IMR-90 (cell line): ENCODE measurements around the gene SLC25A19.

Source experiments
- MAZ ChIP-seq: IDR thresholded peaks from 2 replicates; pipeline ENCODE4 v1.6.1; 2012; ENCODE audit warnings: low read depth, mild to moderate bottlenecking, low read length, improper control_type of control experiment, moderate library complexity, borderline replicate concordance
- MXI1 ChIP-seq: IDR thresholded peaks from 2 replicates; pipeline ENCODE4 v1.6.1; 2012; ENCODE audit warnings: low read depth, mild to moderate bottlenecking, low read length, moderate library complexity, borderline replicate concordance
- POLR2A ChIP-seq: IDR thresholded peaks from 2 replicates; pipeline ENCODE4 v1.6.1; 2012; ENCODE audit warnings: mild to moderate bottlenecking, low read depth, low read length
- RAD21 ChIP-seq: IDR thresholded peaks from 2 replicates; pipeline ENCODE4 v1.6.1; 2012; ENCODE audit warnings: low read length, improper control_type of control experiment
- RFX5 ChIP-seq: IDR thresholded peaks from 2 replicates; pipeline ENCODE4 v1.8.0; 2012; ENCODE audit warnings: low read depth, mild to moderate bottlenecking, low read length, moderate library complexity
- TF ChIP-seq, protein P1 (sequence below): conservative IDR thresholded peaks from 2 replicates; pipeline ENCODE4 v1.5.1; 2012; ENCODE audit warnings: mild to moderate bottlenecking, low read depth, low read length, improper control_type of control experiment

DNA sequence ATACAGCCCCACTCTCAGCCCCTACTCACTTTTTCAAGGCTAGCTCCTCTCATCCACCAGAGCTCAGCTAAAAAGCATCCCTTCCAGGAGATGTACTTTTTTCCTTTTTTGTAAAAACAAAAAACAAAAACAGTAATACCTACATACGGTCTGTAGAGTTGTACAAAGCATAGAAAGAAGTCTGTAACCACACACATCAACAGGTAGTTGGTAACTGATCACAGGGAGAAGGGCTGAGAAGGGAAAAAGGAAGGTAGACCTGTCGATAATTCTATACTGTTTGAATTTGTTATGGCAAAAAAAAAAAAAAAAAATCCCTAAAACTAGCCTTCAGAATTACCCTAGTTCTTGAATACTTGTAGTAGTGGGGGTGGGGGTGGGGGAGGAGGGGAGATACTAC lies 874 bp downstream of the SLC25A19 start:
- TF ChIP-seq, protein P1, sequence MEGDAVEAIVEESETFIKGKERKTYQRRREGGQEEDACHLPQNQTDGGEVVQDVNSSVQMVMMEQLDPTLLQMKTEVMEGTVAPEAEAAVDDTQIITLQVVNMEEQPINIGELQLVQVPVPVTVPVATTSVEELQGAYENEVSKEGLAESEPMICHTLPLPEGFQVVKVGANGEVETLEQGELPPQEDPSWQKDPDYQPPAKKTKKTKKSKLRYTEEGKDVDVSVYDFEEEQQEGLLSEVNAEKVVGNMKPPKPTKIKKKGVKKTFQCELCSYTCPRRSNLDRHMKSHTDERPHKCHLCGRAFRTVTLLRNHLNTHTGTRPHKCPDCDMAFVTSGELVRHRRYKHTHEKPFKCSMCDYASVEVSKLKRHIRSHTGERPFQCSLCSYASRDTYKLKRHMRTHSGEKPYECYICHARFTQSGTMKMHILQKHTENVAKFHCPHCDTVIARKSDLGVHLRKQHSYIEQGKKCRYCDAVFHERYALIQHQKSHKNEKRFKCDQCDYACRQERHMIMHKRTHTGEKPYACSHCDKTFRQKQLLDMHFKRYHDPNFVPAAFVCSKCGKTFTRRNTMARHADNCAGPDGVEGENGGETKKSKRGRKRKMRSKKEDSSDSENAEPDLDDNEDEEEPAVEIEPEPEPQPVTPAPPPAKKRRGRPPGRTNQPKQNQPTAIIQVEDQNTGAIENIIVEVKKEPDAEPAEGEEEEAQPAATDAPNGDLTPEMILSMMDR: no peak
- TF ChIP-seq RAD21 (no peak), POLR2A (no peak), RFX5 (no peak), MAZ (no peak), MXI1 (no peak)
